ENCODE measurements around the gene FRAS1.
"Not testable (repeated sequence)": the region's sequence is repeated elsewhere in the genome, so short reads cannot be mapped to it uniquely, and the experiment has no call there.

FRAS1 gene

GRCh38 chr4:78512357-78512920, 455.3 kb downstream of the FRAS1 start:
- no peak for DNase-seq (ENCODE audit: low spot score)

DNA sequence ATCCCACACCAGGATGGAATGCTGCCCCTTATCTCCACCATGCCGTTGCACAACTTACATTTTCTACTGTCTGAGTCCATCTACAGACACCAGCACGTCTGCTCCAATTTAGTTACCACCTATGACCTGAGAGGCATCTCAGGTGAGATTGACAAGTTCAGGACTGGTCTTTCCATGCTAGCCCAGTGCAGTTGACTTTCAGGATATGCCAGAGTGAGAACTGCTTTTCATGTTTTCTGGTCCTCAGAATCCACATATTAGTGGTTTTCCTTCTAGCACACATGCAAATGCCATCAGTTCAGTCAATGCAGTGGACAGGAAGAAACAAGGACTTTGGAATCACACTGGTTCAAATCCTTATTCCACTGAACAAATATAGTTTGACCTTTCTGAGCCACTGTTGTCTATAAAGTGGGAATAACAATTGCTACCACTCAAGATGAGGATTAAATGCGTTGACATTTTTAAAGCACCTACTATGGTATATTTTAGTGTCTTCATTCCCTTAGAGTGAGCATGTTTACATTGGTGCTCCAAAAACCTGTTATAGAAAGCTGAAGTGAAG, 456.4 kb downstream of the FRAS1 start:
- DNase-seq (ENCODE audit: low spot score): no peak

- peak; percentile 13 for DNase-seq (ENCODE audit: low spot score)
These were observed 460.0 kb downstream of the FRAS1 start for GRCh38 chr4:78517050-78517652.

GRCh38 chr4:78518561-78518960, 461.4 kb downstream of the FRAS1 start:
- no peak for DNase-seq (ENCODE audit: low spot score)

DNA sequence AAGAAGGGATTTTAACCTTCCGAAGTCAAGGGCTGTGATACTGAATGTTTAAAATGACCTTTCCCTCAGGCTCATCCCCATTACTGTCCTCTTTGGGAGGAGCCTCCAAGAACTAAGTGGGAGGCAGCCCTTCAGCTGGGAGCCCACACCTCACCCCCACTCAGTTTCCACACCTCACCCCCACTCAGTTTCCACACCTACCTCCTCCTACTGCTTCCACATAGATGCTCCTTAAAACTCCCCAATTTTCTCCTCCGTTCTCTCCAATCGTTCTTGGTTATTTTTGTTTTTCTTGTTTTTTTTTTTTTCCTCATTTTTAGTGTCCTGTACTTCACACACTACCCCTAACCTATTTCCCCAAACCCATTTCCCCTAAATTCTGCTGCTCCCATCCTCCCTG, 462.8 kb downstream of the FRAS1 start:
- no peak for DNase-seq (ENCODE audit: low spot score)

DNA sequence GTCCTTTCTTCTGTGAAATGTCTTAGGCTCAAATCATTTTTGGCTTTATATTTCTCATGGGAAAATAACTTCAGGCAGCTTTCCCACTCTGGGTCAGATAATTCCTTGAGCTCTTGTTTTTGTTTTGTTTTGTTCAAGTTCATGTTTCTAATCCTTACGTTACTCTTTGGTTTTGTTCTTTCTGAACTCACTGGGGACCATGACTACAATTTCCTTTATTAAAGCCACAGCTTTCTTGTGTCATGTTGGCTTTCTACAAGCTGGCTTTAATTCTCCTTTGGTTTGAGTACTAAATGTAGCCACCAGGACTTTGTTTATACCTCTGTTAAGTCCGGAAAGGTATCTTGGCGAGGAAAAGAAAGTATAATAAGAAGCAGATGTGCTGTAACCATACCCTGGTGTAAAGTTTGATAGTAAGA, 463.7 kb downstream of the FRAS1 start:
- no peak for DNase-seq (ENCODE audit: low spot score)

DNA sequence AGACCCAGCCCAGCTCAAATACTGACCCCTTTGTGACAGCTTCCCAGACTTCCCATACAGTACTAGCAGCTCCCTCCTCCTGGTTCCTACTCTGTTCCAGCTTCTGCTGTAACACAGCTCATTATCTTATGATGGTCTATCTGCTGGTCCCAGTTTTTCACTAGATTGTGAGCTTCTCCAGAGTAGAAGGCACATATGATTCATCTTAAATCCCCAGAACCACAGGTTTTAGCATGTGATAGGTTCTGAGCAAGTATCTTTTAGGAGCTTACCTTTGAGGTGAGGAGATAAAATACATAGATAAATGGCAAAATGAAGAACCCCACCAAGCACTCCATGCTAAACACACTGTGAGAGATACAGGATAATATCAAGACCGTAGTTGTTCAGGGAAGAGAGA, 466.9 kb downstream of the FRAS1 start:
- no peak for DNase-seq (ENCODE audit: low spot score)

DNA sequence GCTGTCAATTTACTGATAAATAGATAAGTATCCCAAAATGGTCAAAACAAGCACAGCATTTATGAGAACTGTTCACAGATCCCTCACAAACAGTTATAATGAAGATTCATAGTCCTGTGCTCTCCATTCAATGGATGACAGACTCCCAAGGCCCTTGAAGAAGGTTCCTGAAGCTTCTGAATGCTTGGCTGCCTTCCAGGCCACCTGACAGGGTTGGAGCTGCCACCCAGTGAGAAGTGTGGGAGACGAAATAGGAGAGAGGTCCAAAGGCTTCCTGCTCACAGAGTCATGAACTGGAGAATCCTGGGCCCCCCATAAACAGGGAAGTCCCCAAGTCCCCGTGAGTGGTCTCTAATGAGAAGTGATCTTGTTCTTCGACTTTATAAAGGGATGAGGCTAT, 468.4 kb downstream of the FRAS1 start:
- no peak for DNase-seq (ENCODE audit: low spot score)

DNA sequence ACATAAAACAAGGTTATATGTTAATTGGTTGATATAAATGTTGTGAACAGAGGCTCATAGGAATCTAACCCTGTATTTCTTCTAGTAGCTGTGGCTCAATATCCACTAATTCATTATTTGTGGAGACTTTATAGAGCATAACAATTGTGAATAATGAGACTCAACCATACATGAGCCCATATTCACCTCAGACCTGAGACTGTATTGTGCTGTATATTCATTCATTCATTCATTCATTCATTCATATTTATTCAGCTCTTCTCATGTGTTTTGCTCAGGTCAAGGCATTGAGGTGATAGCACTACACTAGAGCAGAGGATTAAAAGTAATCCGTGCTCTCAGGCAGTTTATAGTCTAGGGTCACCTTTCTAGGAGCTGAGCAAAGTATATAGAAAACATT, 470.0 kb downstream of the FRAS1 start:
- DNase-seq (ENCODE audit: low spot score): no peak

DNA sequence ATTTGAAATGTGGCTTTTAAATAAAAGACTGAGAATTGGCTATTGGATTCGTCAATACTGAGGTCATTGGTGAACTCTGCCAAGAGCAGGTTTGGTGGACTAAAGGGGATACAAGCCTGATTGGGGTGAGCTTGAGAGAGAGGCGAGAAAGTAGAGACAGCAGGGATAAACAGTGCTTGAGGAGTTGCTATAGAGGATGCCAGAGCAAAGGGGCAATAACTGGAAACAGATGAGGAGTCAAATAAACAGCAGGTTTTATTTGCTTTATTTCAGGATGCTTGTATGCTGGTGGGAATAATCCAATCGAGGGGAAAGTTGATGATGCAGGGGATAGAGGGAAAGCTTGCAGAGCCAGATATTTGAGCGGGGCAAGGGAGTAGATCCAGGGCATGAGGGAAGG, 470.4 kb downstream of the FRAS1 start:
- no peak for DNase-seq (ENCODE audit: low spot score)

GRCh38 chr4:78528327-78528726, 471.2 kb downstream of the FRAS1 start:
- no peak for DNase-seq (ENCODE audit: low spot score)

- DNase-seq (ENCODE audit: low spot score): no peak
These were observed 472.6 kb downstream of the FRAS1 start for GRCh38 chr4:78529569-78530209.

DNA sequence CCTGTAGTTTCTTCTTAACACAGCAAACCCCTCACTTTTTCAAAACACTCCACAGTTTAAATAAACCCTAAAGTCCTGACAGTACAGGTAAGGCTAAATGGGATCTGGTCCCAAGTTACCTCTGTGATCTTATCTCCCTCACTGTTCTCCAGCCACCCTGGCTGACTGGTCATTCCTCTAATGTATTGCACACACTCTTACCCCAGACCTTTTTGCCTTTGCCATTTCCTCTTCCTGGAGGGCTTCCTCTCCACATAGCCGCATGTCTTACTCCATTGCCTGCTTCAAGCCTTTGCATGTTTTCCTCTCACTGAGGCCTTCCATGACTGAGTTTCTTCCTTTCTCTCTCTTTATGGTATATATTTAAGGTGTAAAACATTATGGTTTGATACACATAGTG, 474.9 kb downstream of the FRAS1 start:
- no peak for DNase-seq (ENCODE audit: low spot score)

DNA sequence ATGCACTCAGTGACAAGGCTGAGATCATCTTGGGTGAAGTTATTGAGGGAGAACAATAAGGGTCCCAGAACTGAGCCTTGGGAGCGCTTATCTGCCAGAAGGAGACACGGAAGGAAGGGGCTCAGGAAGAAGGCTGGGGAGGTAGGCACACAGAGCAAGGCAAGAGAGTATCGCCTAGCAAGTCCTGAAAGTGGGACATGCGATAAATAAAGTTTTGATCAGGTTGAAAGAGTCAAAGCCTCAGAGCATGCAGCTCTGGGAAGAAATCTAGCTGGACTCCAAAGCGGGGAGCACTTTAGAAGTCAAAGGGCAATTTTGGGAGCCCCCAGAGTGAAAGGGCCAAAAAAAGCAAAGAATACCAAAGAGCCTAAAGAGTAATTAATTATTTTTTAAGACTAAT, 476.7 kb downstream of the FRAS1 start:
- no peak for DNase-seq (ENCODE audit: low spot score)

- no peak for DNase-seq (ENCODE audit: low spot score)
These were observed 477.3 kb downstream of the FRAS1 start for GRCh38 chr4:78534286-78534955.

DNA sequence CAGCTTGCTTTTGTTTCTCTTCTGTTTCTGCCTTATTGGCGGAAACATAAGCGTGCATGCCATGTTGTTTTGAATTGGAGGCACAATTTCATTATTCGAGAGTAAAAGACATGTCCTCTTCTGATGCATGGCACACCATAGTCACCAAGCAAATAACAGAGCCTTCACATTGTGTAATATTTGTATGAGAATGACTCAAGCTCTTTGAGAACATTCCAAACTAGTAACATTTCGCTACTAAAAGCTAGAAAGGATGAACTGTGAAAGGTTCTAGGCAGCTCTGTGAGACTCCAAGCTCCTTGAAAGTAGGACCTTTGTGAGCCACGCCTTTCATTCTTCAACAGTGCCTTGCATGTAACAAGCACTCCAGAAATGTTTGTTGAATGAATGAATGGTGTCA, 485.2 kb downstream of the FRAS1 start:
- DNase-seq (ENCODE audit: low spot score): no peak

DNA sequence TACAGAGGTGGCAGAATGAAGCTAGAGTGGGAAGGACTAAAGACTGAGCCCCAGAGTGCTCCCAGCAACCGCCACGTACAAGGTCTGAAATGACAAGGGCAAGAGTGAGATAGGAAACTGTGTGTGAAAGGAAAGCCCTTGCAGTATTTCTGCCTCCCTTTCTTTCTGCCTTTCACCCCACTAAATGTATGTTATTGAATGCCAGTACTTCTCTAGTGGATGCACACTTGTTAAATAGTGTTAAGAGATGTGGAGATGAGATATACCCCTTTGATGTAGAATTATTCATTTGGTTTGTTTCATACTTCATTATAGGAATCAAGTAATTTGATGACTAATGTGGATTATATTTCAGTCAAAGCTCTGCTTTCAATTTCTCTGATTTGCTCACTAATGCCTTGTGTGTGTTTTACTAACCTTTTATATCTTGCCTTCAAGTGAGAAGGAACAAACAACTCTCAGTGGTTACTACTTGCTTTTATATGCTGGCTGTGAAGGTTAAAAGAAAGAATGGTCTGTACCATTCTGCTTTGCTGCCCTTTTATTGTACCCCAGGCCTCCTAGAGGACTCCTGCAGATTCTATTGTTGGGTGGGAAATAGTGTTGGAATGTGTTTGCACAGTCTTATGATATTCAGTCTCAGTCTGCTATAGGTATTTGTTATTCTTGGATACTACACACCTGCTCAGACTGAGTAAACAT, 486.5 kb downstream of the FRAS1 start:
- DNase-seq (ENCODE audit: low spot score): no peak

DNA sequence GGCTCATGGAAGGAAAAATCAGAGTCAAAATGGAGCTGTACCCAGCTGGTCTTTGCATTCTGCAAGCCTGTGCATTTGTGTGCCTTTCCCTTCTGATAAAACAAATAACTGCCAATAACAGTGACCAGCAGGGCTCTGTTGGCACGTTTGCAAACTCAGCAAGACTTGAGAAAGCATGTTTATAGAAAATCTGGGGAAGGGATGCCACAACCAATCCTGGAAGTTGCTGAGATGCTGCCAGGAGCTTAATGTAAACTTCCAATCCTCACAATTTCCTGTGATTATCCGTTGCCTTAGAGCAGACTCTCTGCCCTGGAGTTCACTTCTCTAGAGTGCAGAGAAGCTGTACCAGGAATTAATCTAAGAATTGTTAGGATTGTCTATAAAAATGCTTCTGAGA, 487.6 kb downstream of the FRAS1 start:
- DNase-seq (ENCODE audit: low spot score): no peak

- DNase-seq (ENCODE audit: low spot score): no peak
These were observed 488.4 kb downstream of the FRAS1 start for GRCh38 chr4:78545275-78546246.

- not testable (repeated sequence) for DNase-seq (ENCODE audit: low spot score)
These were observed 490.8 kb downstream of the FRAS1 start for GRCh38 chr4:78547899-78548298.

GRCh38 chr4:78548889-78549288, 491.8 kb downstream of the FRAS1 start:
- DNase-seq (ENCODE audit: low spot score): not testable (repeated sequence)
